ENCODE results near the gene RAB34.
A peak's percentile ranks its signal among the peaks of the same experiment; 100 is the strongest.

The RAB34 gene

GRCh38 chr17:28749516-28750177 is 32.0 kb upstream of the RAB34 start:
- peak overlapping the region; percentile 51 for H3K4me3 Mint-ChIP-seq
- H3K27me3 Mint-ChIP-seq: no peaks in the 10 kb centered on the region
- H3K4me1 Mint-ChIP-seq (ENCODE audit: low read depth): peaks cover 49% of the 10 kb centered on the region
- no peak for DNase-seq
- H3K36me3 Mint-ChIP-seq (ENCODE audit: low read depth): peaks cover 84% of the 10 kb centered on the region
- H3K27ac Mint-ChIP-seq: peak overlapping the region; percentile 92
- H3K9me3 Mint-ChIP-seq: no peaks in the 10 kb centered on the region

GRCh38 chr17:28748852-28749515 is 31.3 kb upstream of the RAB34 start:
- H3K27ac Mint-ChIP-seq: peak overlapping the region; percentile 92
- H3K36me3 Mint-ChIP-seq (ENCODE audit: low read depth): peaks cover 84% of the 10 kb centered on the region
- H3K4me1 Mint-ChIP-seq (ENCODE audit: low read depth): peaks cover 49% of the 10 kb centered on the region
- no peaks in the 10 kb centered on the region for H3K27me3 Mint-ChIP-seq
- no peak for DNase-seq
- H3K9me3 Mint-ChIP-seq: no peaks in the 10 kb centered on the region
- H3K4me3 Mint-ChIP-seq: peak overlapping the region; percentile 39

- Mint-ChIP-seq H3K9me3 (no peaks in the 10 kb centered on the region), H3K27ac (peak overlapping the region; percentile 92), H3K36me3 (ENCODE audit: low read depth) (peaks cover 84% of the 10 kb centered on the region), H3K4me3 (no peak overlapping the region), H3K27me3 (no peaks in the 10 kb centered on the region), H3K4me1 (ENCODE audit: low read depth) (peaks cover 51% of the 10 kb centered on the region)
- no peak for DNase-seq
Measured at GRCh38 chr17:28747801-28748750, 30.4 kb upstream of the RAB34 start.

- Mint-ChIP-seq H3K36me3 (ENCODE audit: low read depth) (peaks cover 77% of the 10 kb centered on the region), H3K9me3 (no peaks in the 10 kb centered on the region), H3K4me1 (ENCODE audit: low read depth) (peaks cover 50% of the 10 kb centered on the region), H3K4me3 (peak overlapping the region; percentile 93), H3K27me3 (no peaks in the 10 kb centered on the region), H3K27ac (peak overlapping the region; percentile 92)
- no peak for DNase-seq
Measured at GRCh38 chr17:28747051-28747691, 29.5 kb upstream of the RAB34 start.

- peaks cover 54% of the 10 kb centered on the region for H3K4me1 Mint-ChIP-seq (ENCODE audit: low read depth)
- H3K27ac Mint-ChIP-seq: peak overlapping the region; percentile 92
- H3K9me3 Mint-ChIP-seq: no peaks in the 10 kb centered on the region
- no peak for DNase-seq
- H3K36me3 Mint-ChIP-seq (ENCODE audit: low read depth): peaks cover 72% of the 10 kb centered on the region
- peak overlapping the region; percentile 93 for H3K4me3 Mint-ChIP-seq
- H3K27me3 Mint-ChIP-seq: no peaks in the 10 kb centered on the region
Measured at GRCh38 chr17:28746611-28747050, 29.0 kb upstream of the RAB34 start.

GRCh38 chr17:28745786-28746411 is 28.2 kb upstream of the RAB34 start:
- H3K4me3 Mint-ChIP-seq: peak overlapping the region; percentile 93
- H3K9me3 Mint-ChIP-seq: no peaks in the 10 kb centered on the region
- peaks cover 58% of the 10 kb centered on the region for H3K4me1 Mint-ChIP-seq (ENCODE audit: low read depth)
- peaks cover 64% of the 10 kb centered on the region for H3K36me3 Mint-ChIP-seq (ENCODE audit: low read depth)
- H3K27me3 Mint-ChIP-seq: no peaks in the 10 kb centered on the region
- H3K27ac Mint-ChIP-seq: peak overlapping the region; percentile 92
- no peak for DNase-seq

GRCh38 chr17:28744972-28745785 is 27.5 kb upstream of the RAB34 start:
- no peak for DNase-seq

GRCh38 chr17:28744104-28744971 is 26.7 kb upstream of the RAB34 start:
- peaks cover 58% of the 10 kb centered on the region for H3K36me3 Mint-ChIP-seq (ENCODE audit: low read depth)
- H3K4me1 Mint-ChIP-seq (ENCODE audit: low read depth): peaks cover 55% of the 10 kb centered on the region
- H3K9me3 Mint-ChIP-seq: peaks cover 2% of the 10 kb centered on the region
- peak overlapping the region; percentile 93 for H3K4me3 Mint-ChIP-seq
- H3K27ac Mint-ChIP-seq: peak overlapping the region; percentile 92
- peak; percentile 86 for DNase-seq
- no peaks in the 10 kb centered on the region for H3K27me3 Mint-ChIP-seq

More at GRCh38 chr17:28744972-28745785, 27.5 kb upstream of the RAB34 start:
- H3K4me3 Mint-ChIP-seq: peak overlapping the region; percentile 93
- H3K27ac Mint-ChIP-seq: peak overlapping the region; percentile 92
- H3K36me3 Mint-ChIP-seq (ENCODE audit: low read depth): peaks cover 60% of the 10 kb centered on the region
- H3K4me1 Mint-ChIP-seq (ENCODE audit: low read depth): peaks cover 58% of the 10 kb centered on the region
- H3K9me3 Mint-ChIP-seq: no peaks in the 10 kb centered on the region
- no peaks in the 10 kb centered on the region for H3K27me3 Mint-ChIP-seq

- Mint-ChIP-seq H3K36me3 (ENCODE audit: low read depth) (peaks cover 56% of the 10 kb centered on the region), H3K27ac (peak within 1 kb of the TSS; percentile 92), H3K4me1 (ENCODE audit: low read depth) (peaks cover 55% of the 10 kb centered on the region), H3K27me3 (no peaks in the 10 kb centered on the region), H3K9me3 (peaks cover 2% of the 10 kb centered on the region), H3K4me3 (peak within 1 kb of the TSS; percentile 93)
- DNase-seq: peak; percentile 89
Measured at GRCh38 chr17:28743243-28744103, 25.8 kb upstream of the RAB34 start, which contains the start of gene TRAF4. Gene TRAF4 (plus strand): TSS chr17:28744011. CDS start chr17:28744113, 102 bp downstream.

GRCh38 chr17:28741358-28742349 is 24.0 kb upstream of the RAB34 start:
- DNase-seq: no peak
- H3K9me3 Mint-ChIP-seq: peaks cover 2% of the 10 kb centered on the region
- peaks cover 48% of the 10 kb centered on the region for H3K4me1 Mint-ChIP-seq (ENCODE audit: low read depth)
- H3K27me3 Mint-ChIP-seq: no peaks in the 10 kb centered on the region
- H3K36me3 Mint-ChIP-seq (ENCODE audit: low read depth): peaks cover 39% of the 10 kb centered on the region
- peak overlapping the region; percentile 38 for H3K27ac Mint-ChIP-seq
- H3K4me3 Mint-ChIP-seq: no peak overlapping the region
